Renal cortical epithelial cell (primary cell): ENCODE measurements around the gene PDXDC1. TPM values are rescaled to one million over a fixed set of nuclear protein-coding genes. Genes with fewer than 3 reads are reported as not detected.
"Not testable (repeated sequence)": the region's sequence is repeated elsewhere in the genome, so short reads cannot be mapped to it uniquely, and the experiment has no call there.

Experiments
- DNase-seq: peaks from one replicate; pipeline ENCODE4 v3.0.0-alpha.2; 2011; ENCODE audit warnings: low read depth
- total RNA-seq: library from RNA; depleted of rRNA; stranded (reverse); fragments of >200 nt; gene quantifications from 2 replicates; pipeline ENCODE4 v1.2.3, GENCODE V29; 2014

PDXDC1 gene
- total RNA-seq, 1 donor from 2014 or later = 90.2 TPM

- DNase-seq = not testable (repeated sequence)
Measured at GRCh38 chr16:15065961-15066360, 91.1 kb downstream of the PDXDC1 start.

- not testable (repeated sequence) for DNase-seq
Measured at GRCh38 chr16:15066690-15067089, 91.9 kb downstream of the PDXDC1 start.

DNA sequence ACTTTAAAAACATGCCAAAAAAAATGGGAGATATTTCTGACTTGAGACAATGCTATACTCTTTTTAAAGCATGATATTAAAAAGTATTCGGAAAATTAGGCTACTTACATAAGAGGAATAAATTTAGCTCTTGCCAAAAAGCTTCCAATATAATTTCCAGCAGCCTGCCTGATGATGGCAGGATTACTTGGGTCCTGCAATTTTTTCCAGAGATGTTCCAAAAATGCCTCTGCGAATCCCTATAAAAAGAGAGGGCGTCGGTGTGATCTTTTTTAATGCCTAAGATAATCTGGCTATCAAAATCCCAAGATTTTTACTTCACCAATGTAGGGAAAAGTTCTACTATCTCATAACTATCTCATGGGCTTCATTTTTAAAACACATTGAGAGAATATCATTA is 96.2 kb downstream of the PDXDC1 start:
- DNase-seq = not testable (repeated sequence)

- DNase-seq = peak; percentile 16
Measured at GRCh38 chr16:15071916-15072769, 97.3 kb downstream of the PDXDC1 start.

- no peak for DNase-seq
Measured at GRCh38 chr16:15073101-15073500, 98.3 kb downstream of the PDXDC1 start.

- not testable (repeated sequence) for DNase-seq
Measured at GRCh38 chr16:15076161-15076560, 101.3 kb downstream of the PDXDC1 start.

- not testable (repeated sequence) for DNase-seq
Measured at GRCh38 chr16:15080883-15081282, 106.1 kb downstream of the PDXDC1 start.

DNA sequence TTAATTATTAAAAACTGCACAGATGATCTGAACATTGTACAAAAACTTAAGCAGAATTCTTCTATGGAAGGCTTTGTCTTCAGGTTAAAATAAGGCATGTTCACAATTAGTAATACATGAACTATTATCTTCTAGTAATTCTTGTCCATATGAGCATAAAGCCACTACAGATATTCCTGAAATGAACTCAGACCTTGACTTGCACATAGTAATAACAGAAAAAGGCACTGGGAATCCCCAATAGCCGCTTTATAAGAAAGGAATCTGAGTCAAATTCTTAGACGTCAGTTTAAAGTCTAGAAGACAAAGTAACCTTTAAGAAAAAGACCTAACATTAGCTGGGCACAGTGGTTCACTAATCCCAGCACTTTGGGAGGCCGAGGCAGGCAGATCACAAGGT is 108.0 kb downstream of the PDXDC1 start:
- not testable (repeated sequence) for DNase-seq

GRCh38 chr16:15090663-15091269 is 115.9 kb downstream of the PDXDC1 start:
- DNase-seq = not testable (repeated sequence)

DNA sequence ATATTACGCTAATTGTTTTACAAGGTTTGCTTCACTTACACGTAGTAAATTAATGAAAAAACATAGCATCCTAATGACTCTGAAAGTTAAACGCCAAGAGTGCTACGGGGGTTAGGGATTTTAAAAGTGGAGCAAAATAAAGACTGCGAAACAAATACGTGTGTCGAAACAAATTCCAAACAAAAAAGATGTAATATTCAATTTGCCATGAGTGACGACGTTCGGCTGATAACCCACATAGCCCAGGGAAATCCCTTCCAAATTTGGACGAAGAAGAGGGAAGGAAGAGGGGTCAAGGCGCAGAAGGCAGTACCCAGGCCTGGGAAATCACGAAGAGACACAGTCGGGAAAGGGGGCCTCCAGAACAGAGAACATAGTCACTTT is 118.7 kb downstream of the PDXDC1 start:
- not testable (repeated sequence) for DNase-seq

DNA sequence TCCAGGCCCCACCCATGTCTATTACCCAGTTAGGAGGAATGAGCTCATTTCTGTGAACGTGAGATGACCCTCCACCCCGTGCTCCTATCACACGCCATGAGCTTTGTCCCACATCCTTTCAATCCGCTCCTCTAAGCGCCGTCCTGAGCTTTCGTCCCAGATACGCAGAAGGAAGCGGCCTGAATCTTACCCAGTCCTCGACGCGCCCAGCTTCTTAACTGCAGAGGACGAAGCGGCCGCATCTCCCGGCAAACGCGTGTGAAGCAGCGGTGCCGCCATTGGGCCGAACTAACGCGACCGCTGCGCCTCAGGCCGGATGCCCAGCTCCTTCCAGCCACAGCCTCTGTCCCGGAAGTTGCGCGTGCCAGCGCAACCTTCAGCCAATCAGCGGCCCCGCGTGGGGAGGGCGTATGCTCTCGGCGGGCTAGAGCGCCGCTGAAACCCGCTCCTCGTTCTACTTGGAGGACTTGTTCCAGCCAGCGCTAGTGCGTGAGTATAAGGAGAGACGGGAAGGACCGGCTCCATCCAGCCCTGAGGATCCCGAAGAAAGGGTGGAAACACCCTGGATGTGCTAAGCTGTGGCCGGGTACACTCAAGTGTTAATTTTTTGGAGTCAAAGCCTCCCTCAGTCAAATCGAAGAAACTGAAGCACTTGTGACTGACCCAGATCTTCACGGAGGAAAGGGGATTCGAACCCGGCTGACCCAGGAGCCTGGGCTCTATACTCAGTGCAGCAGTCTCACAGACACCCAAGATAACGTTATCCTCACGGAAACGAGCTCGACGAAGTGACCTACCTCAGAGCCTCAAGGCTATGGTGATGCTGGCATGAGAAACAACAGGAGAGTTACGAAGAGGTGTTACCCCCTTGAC is 119.4 kb downstream of the PDXDC1 start, which contains the start of gene RRN3:
Gene RRN3, minus strand, starts transcription at position 318 of the 873 bp plus-strand sequence. Its CDS starts 39 bp downstream, at position 279.
- peak; percentile 78 for DNase-seq

DNA sequence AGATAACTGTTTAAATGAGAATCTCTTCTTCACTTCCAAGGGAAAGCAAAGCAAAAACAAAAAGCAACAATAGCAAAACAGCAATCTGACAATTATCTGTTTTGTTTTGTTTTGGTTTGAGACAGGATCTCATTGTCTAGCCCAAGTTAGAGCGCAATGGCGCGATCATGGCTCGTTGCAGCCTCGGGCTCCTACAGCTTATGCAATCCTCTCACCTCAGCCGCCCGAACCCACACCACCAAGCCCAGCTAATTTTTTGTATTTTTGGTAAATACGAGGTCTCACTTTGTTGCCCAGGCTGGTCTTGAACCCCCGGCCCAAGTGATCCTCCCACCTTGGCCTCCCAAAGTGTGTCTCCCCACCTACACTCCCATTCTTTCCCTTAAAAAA is 121.8 kb downstream of the PDXDC1 start:
- DNase-seq = not testable (repeated sequence)

- DNase-seq = not testable (repeated sequence)
Measured at GRCh38 chr16:15099366-15099909, 124.6 kb downstream of the PDXDC1 start.

DNA sequence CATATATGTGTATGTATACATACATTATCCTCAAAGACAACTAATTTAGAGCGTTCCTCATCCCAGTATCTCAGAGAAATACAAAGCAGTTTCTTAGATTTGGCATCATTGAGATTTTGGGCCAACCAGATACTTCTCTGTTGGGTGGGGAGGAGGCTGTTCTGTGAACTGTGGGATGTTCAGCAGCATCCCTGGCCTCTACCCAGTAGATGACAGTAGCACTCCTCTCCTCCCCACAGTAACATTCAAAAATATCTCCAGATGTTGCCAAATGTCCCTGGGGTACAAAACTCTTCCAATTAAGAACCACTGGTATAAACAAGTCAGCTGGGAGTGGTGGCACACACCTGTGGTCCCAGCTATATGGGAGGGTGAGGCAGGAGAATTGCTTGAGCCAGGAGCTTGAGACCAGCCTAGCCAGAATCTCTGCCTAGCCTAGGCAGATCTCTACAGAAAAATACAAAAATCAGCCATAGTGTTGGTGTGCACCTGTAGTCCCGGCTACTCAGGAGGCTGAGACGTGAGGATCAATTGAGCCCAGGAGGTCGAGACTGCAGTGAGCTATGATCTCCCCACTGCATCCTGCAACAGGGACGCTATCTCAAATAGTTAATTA is 125.7 kb downstream of the PDXDC1 start:
- DNase-seq = not testable (repeated sequence)

GRCh38 chr16:15127641-15128425 is 153.0 kb downstream of the PDXDC1 start:
- not testable (repeated sequence) for DNase-seq

DNA sequence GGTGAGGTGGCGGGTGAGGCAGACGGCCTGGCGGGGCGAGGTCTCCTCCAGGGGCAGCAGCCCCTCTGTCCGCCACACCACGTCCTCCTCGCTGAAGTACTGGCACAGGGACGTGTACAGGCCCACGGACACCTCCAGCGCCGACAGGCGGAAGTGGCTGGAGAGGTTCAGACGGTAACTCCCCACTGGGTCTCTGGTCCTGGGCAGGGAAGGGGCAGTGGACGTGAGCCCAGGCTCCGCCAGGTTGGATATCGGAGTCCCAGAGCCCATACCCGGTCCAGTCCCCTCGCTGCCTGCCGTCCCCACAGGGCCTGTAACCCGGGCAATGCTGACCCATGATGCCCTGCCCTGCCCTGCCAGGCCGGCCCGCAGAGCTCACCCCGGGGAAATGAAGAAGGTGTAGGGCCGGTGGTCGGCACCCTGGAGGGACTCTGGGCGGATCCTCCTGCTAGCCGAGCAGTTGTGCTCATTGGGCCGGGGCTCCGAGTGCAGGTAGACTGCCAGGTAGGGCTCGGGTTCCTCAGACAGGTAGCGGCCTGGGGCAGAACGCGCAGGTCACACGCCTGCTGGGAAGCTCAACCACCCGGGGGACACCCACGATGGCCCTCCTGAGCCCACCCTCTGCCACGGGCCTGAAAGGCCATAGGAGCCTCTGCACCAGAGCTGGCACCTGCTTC is 155.6 kb downstream of the PDXDC1 start:
- not testable (repeated sequence) for DNase-seq

DNA sequence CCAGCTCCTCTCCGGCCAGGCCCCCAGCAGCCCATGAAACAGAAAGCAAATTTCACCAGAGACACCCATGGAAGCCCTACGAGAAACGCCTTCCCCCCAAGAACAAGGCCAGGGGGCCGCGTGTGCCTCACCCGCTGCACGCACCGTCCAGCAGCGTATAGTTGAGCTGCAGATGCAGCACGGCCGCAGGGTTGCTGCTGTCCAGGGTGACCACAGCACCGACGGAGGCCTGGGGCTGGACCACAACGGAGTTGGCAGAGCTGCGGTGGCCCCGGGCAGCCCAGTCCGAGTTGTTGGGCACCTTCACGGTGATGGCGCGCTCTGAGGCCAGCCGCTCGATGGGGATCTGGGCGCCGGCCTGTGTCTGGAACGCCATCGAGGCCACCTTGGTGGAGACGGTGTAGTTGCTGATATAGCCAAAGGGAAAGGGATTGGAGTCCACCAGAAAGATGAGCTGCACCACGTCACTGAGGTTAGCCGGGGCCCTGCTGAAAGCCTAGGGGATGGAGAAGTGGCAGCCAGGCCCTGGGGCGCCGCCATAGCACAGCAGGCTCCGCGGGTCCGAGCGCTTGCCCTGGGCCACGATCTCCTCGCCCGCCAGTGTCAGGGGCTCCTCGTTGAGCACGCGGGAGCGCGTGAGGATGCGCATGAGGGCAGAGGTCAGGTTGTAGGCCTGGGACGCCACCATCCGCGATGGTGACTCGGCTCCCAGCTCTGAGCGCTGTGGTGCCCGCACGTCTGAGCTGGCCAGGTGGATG is 156.3 kb downstream of the PDXDC1 start:
- DNase-seq = not testable (repeated sequence)

- DNase-seq = not testable (repeated sequence)
Measured at GRCh38 chr16:15132719-15133428, 158.0 kb downstream of the PDXDC1 start.
